Neural cell (in vitro differentiated cells): ENCODE data around the gene SPOCK1.

Experiments
- EZH2 ChIP-seq: fragments of 200-600, 300-800 bp; shearing (Covaris generic), sonication (generic); IDR thresholded peaks from 2 replicates; pipeline ENCODE4 v1.6.1; 2014; ENCODE audit warnings: antibody characterized with exemption, low read length, borderline replicate concordance, mild to moderate bottlenecking; ENCODE audit not compliant: insufficient read depth, poor library complexity, severe bottlenecking
- POLR2AphosphoS5 ChIP-seq: IDR thresholded peaks from 2 replicates; pipeline ENCODE4 v1.6.1; 2012
- RAD21 ChIP-seq: fragments of 450-650 bp; conservative IDR thresholded peaks from 2 replicates; pipeline ENCODE4 v1.6.1; 2014; ENCODE audit warnings: antibody characterized with exemption, mild to moderate bottlenecking, moderate library complexity
- SMC3 ChIP-seq: fragments of 450-650 bp; conservative IDR thresholded peaks from 2 replicates; pipeline ENCODE4 v1.6.1; 2014; ENCODE audit warnings: antibody characterized with exemption, mild to moderate bottlenecking, moderate library complexity; ENCODE audit not compliant: poor library complexity
- TAF1 ChIP-seq: IDR thresholded peaks from 2 replicates; pipeline ENCODE4 v1.6.1; 2012; ENCODE audit warnings: low read depth
- TF ChIP-seq, protein P1 (sequence below): fragments of 450-650 bp; IDR thresholded peaks from 2 replicates; pipeline ENCODE4 v1.5.1; 2014; ENCODE audit warnings: antibody characterized with exemption, mild to moderate bottlenecking, moderate library complexity; ENCODE audit not compliant: poor library complexity, severe bottlenecking
- TF ChIP-seq, protein P2 (sequence below): IDR thresholded peaks from 2 replicates; pipeline ENCODE4 v1.6.1; 2012; ENCODE audit warnings: borderline replicate concordance

DNA sequence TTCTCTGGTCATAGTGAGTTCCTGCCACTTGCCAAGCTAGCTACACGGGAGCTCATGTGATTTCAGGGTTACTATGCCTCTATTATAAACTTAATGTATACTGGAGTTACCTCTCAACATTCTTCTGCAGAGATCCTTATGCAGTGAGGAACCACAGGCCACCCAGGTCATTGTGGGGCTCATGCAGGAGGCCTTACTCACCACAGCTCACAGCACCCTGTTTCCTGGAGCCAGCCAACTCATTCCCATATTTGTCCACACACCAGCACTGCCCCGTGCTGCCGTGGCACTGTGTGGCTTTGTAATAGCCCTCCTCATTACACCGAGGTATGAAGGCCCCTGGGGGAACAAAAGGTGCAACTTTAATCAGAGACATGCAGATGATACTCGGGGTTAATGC, 520.0 kb downstream of the SPOCK1 start:
- TF ChIP-seq, protein P1, sequence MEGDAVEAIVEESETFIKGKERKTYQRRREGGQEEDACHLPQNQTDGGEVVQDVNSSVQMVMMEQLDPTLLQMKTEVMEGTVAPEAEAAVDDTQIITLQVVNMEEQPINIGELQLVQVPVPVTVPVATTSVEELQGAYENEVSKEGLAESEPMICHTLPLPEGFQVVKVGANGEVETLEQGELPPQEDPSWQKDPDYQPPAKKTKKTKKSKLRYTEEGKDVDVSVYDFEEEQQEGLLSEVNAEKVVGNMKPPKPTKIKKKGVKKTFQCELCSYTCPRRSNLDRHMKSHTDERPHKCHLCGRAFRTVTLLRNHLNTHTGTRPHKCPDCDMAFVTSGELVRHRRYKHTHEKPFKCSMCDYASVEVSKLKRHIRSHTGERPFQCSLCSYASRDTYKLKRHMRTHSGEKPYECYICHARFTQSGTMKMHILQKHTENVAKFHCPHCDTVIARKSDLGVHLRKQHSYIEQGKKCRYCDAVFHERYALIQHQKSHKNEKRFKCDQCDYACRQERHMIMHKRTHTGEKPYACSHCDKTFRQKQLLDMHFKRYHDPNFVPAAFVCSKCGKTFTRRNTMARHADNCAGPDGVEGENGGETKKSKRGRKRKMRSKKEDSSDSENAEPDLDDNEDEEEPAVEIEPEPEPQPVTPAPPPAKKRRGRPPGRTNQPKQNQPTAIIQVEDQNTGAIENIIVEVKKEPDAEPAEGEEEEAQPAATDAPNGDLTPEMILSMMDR = no peak
- no peak for TF ChIP-seq EZH2
- no peak for TF ChIP-seq POLR2AphosphoS5
- TF ChIP-seq, protein P2, sequence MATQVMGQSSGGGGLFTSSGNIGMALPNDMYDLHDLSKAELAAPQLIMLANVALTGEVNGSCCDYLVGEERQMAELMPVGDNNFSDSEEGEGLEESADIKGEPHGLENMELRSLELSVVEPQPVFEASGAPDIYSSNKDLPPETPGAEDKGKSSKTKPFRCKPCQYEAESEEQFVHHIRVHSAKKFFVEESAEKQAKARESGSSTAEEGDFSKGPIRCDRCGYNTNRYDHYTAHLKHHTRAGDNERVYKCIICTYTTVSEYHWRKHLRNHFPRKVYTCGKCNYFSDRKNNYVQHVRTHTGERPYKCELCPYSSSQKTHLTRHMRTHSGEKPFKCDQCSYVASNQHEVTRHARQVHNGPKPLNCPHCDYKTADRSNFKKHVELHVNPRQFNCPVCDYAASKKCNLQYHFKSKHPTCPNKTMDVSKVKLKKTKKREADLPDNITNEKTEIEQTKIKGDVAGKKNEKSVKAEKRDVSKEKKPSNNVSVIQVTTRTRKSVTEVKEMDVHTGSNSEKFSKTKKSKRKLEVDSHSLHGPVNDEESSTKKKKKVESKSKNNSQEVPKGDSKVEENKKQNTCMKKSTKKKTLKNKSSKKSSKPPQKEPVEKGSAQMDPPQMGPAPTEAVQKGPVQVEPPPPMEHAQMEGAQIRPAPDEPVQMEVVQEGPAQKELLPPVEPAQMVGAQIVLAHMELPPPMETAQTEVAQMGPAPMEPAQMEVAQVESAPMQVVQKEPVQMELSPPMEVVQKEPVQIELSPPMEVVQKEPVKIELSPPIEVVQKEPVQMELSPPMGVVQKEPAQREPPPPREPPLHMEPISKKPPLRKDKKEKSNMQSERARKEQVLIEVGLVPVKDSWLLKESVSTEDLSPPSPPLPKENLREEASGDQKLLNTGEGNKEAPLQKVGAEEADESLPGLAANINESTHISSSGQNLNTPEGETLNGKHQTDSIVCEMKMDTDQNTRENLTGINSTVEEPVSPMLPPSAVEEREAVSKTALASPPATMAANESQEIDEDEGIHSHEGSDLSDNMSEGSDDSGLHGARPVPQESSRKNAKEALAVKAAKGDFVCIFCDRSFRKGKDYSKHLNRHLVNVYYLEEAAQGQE = no peak
- no peak for TF ChIP-seq TAF1
- TF ChIP-seq RAD21 = no peak
- no peak for TF ChIP-seq SMC3
